GM12875 (cell line): ENCODE results near the gene B4GALT2.

Experiments used
- H3K4me3 ChIP-seq: one replicate; pipeline ENCODE4 v1.5.1; 2011; ENCODE audit warnings: low read depth, low read length, control low read depth
- CTCF ChIP-seq: IDR thresholded peaks from 2 replicates; pipeline ENCODE4 v1.5.1; 2011; ENCODE audit warnings: low read depth, mild to moderate bottlenecking, control low read depth, inconsistent platforms, low read length, moderate library complexity, borderline replicate concordance; ENCODE audit not compliant: insufficient read depth

B4GALT2 gene

GRCh38 chr1:43934101-43934985, 44.7 kb upstream of the B4GALT2 start:
- peak; percentile 90 for TF ChIP-seq CTCF
- no peak overlapping the region for H3K4me3 ChIP-seq

DNA sequence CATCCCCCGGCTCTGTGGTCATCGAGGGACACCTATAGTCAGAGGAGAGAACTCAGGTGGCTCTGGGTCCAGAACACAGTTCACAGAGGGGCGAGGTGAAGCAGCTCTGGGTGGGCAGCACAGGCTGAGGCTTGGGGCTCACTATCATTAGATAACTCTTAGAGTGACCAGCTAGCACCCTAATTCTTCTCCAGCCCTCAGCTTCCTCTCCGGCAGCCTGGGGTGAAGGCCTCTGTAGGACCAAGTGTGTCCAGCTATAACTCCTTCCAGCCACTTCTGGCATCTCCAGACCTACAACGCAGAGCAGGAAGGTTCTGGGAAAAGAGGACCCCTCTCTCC, 44.1 kb upstream of the B4GALT2 start:
- H3K4me3 ChIP-seq = no peak overlapping the region

DNA sequence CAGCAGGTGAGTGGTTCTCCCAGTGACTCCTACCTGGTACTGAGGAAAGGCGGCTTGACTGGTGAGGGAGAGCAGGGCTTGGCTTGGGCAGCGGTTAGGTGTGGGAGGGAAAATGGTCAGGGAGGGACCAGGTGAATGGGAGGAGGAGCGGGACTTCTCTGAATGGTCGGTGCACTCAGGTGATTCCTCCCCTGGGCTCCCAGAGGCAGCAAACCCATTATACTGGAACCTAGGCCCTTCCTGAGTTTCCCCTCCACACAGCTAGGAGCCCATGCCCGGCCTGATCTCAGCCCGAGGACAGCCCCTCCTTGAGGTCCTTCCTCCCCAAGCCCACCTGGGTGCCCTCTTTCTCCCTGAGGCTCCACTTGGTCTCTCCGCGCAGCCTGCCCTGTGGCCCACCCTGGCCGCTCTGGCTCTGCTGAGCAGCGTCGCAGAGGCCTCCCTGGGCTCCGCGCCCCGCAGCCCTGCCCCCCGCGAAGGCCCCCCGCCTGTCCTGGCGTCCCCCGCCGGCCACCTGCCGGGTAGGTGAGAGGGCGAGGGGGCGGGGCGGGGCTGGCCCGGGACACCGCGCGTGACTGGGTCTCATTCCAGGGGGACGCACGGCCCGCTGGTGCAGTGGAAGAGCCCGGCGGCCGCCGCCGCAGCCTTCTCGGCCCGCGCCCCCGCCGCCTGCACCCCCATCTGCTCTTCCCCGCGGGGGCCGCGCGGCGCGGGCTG, 43.1 kb upstream of the B4GALT2 start:
- H3K4me3 ChIP-seq = no peak overlapping the region

More for the DNA sequence above, 44.1 kb upstream of the B4GALT2 start:
- TF ChIP-seq CTCF = no peak

DNA sequence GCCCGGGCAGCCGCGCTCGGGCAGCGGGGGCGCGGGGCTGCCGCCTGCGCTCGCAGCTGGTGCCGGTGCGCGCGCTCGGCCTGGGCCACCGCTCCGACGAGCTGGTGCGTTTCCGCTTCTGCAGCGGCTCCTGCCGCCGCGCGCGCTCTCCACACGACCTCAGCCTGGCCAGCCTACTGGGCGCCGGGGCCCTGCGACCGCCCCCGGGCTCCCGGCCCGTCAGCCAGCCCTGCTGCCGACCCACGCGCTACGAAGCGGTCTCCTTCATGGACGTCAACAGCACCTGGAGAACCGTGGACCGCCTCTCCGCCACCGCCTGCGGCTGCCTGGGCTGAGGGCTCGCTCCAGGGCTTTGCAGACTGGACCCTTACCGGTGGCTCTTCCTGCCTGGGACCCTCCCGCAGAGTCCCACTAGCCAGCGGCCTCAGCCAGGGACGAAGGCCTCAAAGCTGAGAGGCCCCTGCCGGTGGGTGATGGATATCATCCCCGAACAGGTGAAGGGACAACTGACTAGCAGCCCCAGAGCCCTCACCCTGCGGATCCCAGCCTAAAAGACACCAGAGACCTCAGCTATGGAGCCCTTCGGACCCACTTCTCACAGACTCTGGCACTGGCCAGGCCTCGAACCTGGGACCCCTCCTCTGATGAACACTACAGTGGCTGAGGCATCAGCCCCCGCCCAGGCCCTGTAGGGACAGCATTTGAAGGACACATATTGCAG, 42.4 kb upstream of the B4GALT2 start:
- peak; percentile 20; the same call in 1 of the 2 replicates for TF ChIP-seq CTCF
- H3K4me3 ChIP-seq = peak overlapping the region; percentile 35

More for the DNA sequence above, 43.1 kb upstream of the B4GALT2 start:
- TF ChIP-seq CTCF = no peak

DNA sequence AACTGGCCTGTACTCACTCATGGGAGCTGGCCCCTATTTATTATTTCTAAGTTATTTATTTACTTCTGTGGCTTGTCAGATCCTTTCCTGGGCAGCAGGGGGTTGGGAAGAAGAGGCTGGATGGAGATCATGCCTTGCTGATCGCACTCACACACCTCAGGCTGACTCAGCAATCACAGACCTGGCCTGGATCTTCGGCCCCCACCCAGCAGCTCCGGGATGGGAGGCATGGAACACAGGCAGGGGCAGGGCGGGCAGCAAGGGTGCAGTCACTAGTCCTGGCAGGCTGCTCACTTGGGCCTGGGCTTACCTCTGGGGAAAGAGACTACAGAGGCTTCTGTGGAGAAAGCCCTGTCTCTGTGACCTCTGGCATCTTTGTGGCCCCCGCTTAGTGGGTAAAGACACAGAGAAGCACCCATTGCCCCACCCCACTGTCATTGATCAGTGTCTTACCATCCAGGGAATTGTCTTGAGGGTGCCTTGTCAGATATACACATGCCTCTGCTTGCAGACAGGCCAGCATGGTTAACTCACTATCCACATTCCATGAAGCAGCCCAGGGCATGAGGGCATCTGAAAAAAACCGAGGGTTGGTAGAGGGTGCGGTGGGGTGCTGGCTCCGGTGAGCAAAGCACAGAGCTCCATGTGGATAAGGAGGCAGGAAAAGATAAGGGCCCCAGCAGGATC, 41.7 kb upstream of the B4GALT2 start:
- TF ChIP-seq CTCF = no peak
- no peak overlapping the region for H3K4me3 ChIP-seq

- TF ChIP-seq CTCF = no peak
- no peak overlapping the region for H3K4me3 ChIP-seq
Measured at GRCh38 chr1:43938383-43938782, 40.6 kb upstream of the B4GALT2 start.
